Measurements from ENCODE around the gene PIRT. TPM values are rescaled to one million over a fixed set of nuclear protein-coding genes. Genes with fewer than 3 reads are reported as not detected.
A peak's percentile ranks its signal among the peaks of the same experiment; 100 is the strongest.

PIRT gene
- total RNA-seq, result not detected in 2 replicates

- H4K20me1 ChIP-seq (ENCODE audit: insufficient read depth, low read length), result no peaks in the 10 kb centered on the region
- H3K4me3 ChIP-seq (ENCODE audit: insufficient read depth, low read length), result no peak within 1 kb of the TSS
- TF ChIP-seq, protein P1, sequence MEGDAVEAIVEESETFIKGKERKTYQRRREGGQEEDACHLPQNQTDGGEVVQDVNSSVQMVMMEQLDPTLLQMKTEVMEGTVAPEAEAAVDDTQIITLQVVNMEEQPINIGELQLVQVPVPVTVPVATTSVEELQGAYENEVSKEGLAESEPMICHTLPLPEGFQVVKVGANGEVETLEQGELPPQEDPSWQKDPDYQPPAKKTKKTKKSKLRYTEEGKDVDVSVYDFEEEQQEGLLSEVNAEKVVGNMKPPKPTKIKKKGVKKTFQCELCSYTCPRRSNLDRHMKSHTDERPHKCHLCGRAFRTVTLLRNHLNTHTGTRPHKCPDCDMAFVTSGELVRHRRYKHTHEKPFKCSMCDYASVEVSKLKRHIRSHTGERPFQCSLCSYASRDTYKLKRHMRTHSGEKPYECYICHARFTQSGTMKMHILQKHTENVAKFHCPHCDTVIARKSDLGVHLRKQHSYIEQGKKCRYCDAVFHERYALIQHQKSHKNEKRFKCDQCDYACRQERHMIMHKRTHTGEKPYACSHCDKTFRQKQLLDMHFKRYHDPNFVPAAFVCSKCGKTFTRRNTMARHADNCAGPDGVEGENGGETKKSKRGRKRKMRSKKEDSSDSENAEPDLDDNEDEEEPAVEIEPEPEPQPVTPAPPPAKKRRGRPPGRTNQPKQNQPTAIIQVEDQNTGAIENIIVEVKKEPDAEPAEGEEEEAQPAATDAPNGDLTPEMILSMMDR (IDR thresholded peaks at IDR 0.05; ENCODE audit: extremely low read depth, low read depth, low read length), result no peak
- H3K79me2 ChIP-seq (ENCODE audit: insufficient read depth, low read length), result no peaks in the 10 kb centered on the region
- H3K9me3 ChIP-seq (ENCODE audit: low read depth, low read length), result no peaks in the 10 kb centered on the region
- no peak for DNase-seq (ENCODE audit: insufficient read length, low spot score, missing footprints)
- no peaks in the 10 kb centered on the region for H3K27me3 ChIP-seq (ENCODE audit: insufficient read depth, low read length)
- H3K4me2 ChIP-seq (ENCODE audit: insufficient read depth, low read length), result no peak within 1 kb of the TSS
- H3K36me3 ChIP-seq (ENCODE audit: insufficient read depth, low read length), result no peaks in the 10 kb centered on the region
- H3K4me1 ChIP-seq (ENCODE audit: insufficient read depth, low read length), result no peaks in the 10 kb centered on the region
- no peak within 1 kb of the TSS for H3K27ac ChIP-seq (ENCODE audit: low read depth, low read length)
- H2AFZ ChIP-seq (ENCODE audit: low read length), result no peak within 1 kb of the TSS
These were observed at the start of gene PIRT for GRCh38 chr17:10837921-10838320. Gene PIRT, minus strand, starts transcription at chr17:10838087. Its CDS starts 12,442 bp downstream, at chr17:10825645.

DNA sequence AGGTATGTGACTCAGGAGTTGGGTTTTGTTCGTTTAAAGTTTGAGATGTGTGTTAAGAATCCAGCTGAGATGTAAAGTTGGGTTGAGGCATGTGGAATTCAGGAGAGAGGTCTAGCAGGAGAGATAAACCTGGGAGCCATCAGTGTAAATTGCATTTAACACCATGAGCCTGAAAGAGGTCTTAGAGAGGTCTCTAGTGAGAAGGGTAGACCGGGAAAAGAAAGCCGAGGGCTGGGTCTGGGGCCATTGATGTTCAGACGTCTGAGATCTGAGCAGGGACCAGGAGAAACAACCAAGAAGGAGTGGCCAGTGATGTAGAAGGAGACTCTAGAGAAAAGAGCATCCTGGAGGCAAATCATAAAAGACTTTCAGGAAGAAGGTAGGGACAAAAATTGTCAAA is 44.1 kb upstream of the PIRT start:
- Histone ChIP-seq H3K27me3 (ENCODE audit: insufficient read depth, low read length) (no peaks in the 10 kb centered on the region), H3K4me1 (ENCODE audit: insufficient read depth, low read length) (no peaks in the 10 kb centered on the region), H3K4me3 (ENCODE audit: insufficient read depth, low read length) (no peak overlapping the region), H4K20me1 (ENCODE audit: insufficient read depth, low read length) (no peaks in the 10 kb centered on the region), H3K79me2 (ENCODE audit: insufficient read depth, low read length) (no peaks in the 10 kb centered on the region), H2AFZ (ENCODE audit: low read length) (no peak overlapping the region), H3K9me3 (ENCODE audit: low read depth, low read length) (no peaks in the 10 kb centered on the region), H3K36me3 (ENCODE audit: insufficient read depth, low read length) (no peaks in the 10 kb centered on the region), H3K27ac (ENCODE audit: low read depth, low read length) (no peak overlapping the region), H3K4me2 (ENCODE audit: insufficient read depth, low read length) (no peak overlapping the region)
- TF ChIP-seq, protein P1 (IDR thresholded peaks at IDR 0.05; ENCODE audit: extremely low read depth, low read depth, low read length), result no peak
- DNase-seq (ENCODE audit: insufficient read length, low spot score, missing footprints), result no peak

GRCh38 chr17:10879190-10879836 is 41.4 kb upstream of the PIRT start:
- no peak overlapping the region for H3K4me2 ChIP-seq (ENCODE audit: insufficient read depth, low read length)
- no peaks in the 10 kb centered on the region for H3K4me1 ChIP-seq (ENCODE audit: insufficient read depth, low read length)
- no peak for DNase-seq (ENCODE audit: insufficient read length, low spot score, missing footprints)
- no peaks in the 10 kb centered on the region for H3K36me3 ChIP-seq (ENCODE audit: insufficient read depth, low read length)
- TF ChIP-seq, protein P1 (IDR thresholded peaks at IDR 0.05; ENCODE audit: extremely low read depth, low read depth, low read length), result peak; percentile 10
- no peaks in the 10 kb centered on the region for H3K79me2 ChIP-seq (ENCODE audit: insufficient read depth, low read length)
- H2AFZ ChIP-seq (ENCODE audit: low read length), result no peak overlapping the region
- H4K20me1 ChIP-seq (ENCODE audit: insufficient read depth, low read length), result no peaks in the 10 kb centered on the region
- no peaks in the 10 kb centered on the region for H3K27me3 ChIP-seq (ENCODE audit: insufficient read depth, low read length)
- H3K4me3 ChIP-seq (ENCODE audit: insufficient read depth, low read length), result no peak overlapping the region
- no peaks in the 10 kb centered on the region for H3K9me3 ChIP-seq (ENCODE audit: low read depth, low read length)
- no peak overlapping the region for H3K27ac ChIP-seq (ENCODE audit: low read depth, low read length)

DNA sequence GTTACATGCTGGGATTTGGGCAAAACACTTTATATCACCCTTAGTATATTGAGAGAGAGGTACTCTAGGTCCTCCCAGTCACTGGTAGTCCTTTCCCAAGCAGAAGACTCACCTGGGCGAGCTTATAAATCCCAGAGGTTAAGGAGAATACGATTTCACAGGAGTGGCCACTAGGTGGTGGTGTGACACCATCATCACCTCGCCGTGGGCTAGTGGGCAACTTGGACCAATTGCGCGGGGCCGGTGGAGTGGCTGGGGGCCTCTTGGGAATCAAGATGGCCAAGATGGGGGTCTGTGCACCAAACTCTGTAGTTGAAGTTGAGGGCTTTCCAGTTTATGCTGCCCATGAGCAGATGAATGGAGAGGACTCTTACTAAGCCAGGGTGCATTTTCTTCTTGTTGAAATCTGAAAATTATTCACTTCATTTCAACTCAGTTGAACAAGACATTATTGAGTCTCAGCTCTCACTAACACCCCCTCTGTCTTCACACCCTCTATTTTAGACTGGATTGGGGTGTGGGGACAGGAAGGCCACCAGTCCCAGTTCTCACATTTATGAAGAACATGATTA is 38.2 kb upstream of the PIRT start:
- DNase-seq (ENCODE audit: insufficient read length, low spot score, missing footprints), result peak; percentile 58
- H3K4me1 ChIP-seq (ENCODE audit: insufficient read depth, low read length), result no peaks in the 10 kb centered on the region
- no peak overlapping the region for H2AFZ ChIP-seq (ENCODE audit: low read length)
- no peak overlapping the region for H3K4me3 ChIP-seq (ENCODE audit: insufficient read depth, low read length)
- no peaks in the 10 kb centered on the region for H3K9me3 ChIP-seq (ENCODE audit: low read depth, low read length)
- no peak overlapping the region for H3K27ac ChIP-seq (ENCODE audit: low read depth, low read length)
- H3K27me3 ChIP-seq (ENCODE audit: insufficient read depth, low read length), result no peaks in the 10 kb centered on the region
- TF ChIP-seq, protein P1 (IDR thresholded peaks at IDR 0.05; ENCODE audit: extremely low read depth, low read depth, low read length), result peak; percentile 48
- H3K36me3 ChIP-seq (ENCODE audit: insufficient read depth, low read length), result no peaks in the 10 kb centered on the region
- no peaks in the 10 kb centered on the region for H4K20me1 ChIP-seq (ENCODE audit: insufficient read depth, low read length)
- no peak overlapping the region for H3K4me2 ChIP-seq (ENCODE audit: insufficient read depth, low read length)
- H3K79me2 ChIP-seq (ENCODE audit: insufficient read depth, low read length), result no peaks in the 10 kb centered on the region

Measured in osteoblast (primary cell).